Cerebellar cortex (tissue), 1 donor: Measurements from ENCODE around the gene POM121L2.

ENCODE experiments used
- DNase-seq: peaks from one replicate; pipeline ENCODE4 v3.0.0-alpha.2; 2015; ENCODE audit warnings: low spot score

Gene POM121L2

GRCh38 chr6:27312146-27312949, at the start of gene POM121L2:
Gene POM121L2, minus strand, starts transcription at chr6:27312273. Its CDS starts 103 bp downstream, at chr6:27312170.
- peak; percentile 57 for DNase-seq

GRCh38 chr6:27359231-27359630, 47.2 kb upstream of the POM121L2 start:
- DNase-seq: no peak

GRCh38 chr6:27358786-27359185, 46.7 kb upstream of the POM121L2 start:
- no peak for DNase-seq

GRCh38 chr6:27352850-27353249, 40.8 kb upstream of the POM121L2 start:
- DNase-seq: no peak

GRCh38 chr6:27334141-27334540, 22.1 kb upstream of the POM121L2 start:
- DNase-seq: no peak

- DNase-seq: no peak
Measured at GRCh38 chr6:27333642-27334040, 21.6 kb upstream of the POM121L2 start.

- peak; percentile 83 for DNase-seq
Measured at GRCh38 chr6:27332692-27333641, 20.9 kb upstream of the POM121L2 start.

- DNase-seq: no peak
Measured at GRCh38 chr6:27327023-27327738, 15.1 kb upstream of the POM121L2 start.

- no peak for DNase-seq
Measured at GRCh38 chr6:27321901-27322300, 9.8 kb upstream of the POM121L2 start.

GRCh38 chr6:27321370-27321769, 9.3 kb upstream of the POM121L2 start:
- no peak for DNase-seq

GRCh38 chr6:27318973-27319372, 6.9 kb upstream of the POM121L2 start:
- DNase-seq: no peak

- no peak for DNase-seq
Measured at GRCh38 chr6:27314046-27314445, 2.0 kb upstream of the POM121L2 start.

- no peak for DNase-seq
Measured at GRCh38 chr6:27312950-27313271, 838 bp upstream of the POM121L2 start.

- DNase-seq: no peak
Measured at GRCh38 chr6:27311806-27312145, 297 bp downstream of the POM121L2 start.

- no peak for DNase-seq
Measured at GRCh38 chr6:27303613-27304272, 8.3 kb downstream of the POM121L2 start.

GRCh38 chr6:27297857-27298730, 14.0 kb downstream of the POM121L2 start:
- peak; percentile 66 for DNase-seq

- no peak for DNase-seq
Measured at GRCh38 chr6:27297484-27297856, 14.6 kb downstream of the POM121L2 start.

- peak; percentile 62 for DNase-seq
Measured at GRCh38 chr6:27296106-27296783, 15.8 kb downstream of the POM121L2 start.

- DNase-seq: peak; percentile 80
Measured at GRCh38 chr6:27295301-27296079, 16.6 kb downstream of the POM121L2 start.

GRCh38 chr6:27294409-27294808, 17.7 kb downstream of the POM121L2 start:
- DNase-seq: peak; percentile 60
